GM19463 (cell line): Measurements from ENCODE around the gene SPATA31C1.
"Not testable (repeated sequence)": the region's sequence is repeated elsewhere in the genome, so short reads cannot be mapped to it uniquely, and the experiment has no call there.

Experiments used
- ATAC-seq: cut with Tn5 transposase; IDR thresholded peaks from one replicate; pipeline ENCODE4 v1.9.1; 2021; ENCODE audit warnings: mild to moderate bottlenecking, moderate library complexity; ENCODE audit not compliant: unreplicated experiment

The SPATA31C1 gene

GRCh38 chr9:87917662-87918061, at the start of gene SPATA31C1:
TSS of gene SPATA31C1 (plus strand) at chr9:87917962.
- not testable (repeated sequence) for ATAC-seq

GRCh38 chr9:87868175-87868574, 49.6 kb upstream of the SPATA31C1 start:
- no peak for ATAC-seq

- no peak for ATAC-seq
These were observed 49.1 kb upstream of the SPATA31C1 start for GRCh38 chr9:87868635-87869034.

GRCh38 chr9:87869082-87869481, 48.7 kb upstream of the SPATA31C1 start:
- no peak for ATAC-seq

GRCh38 chr9:87871425-87872078, 46.2 kb upstream of the SPATA31C1 start:
- ATAC-seq, result no peak

GRCh38 chr9:87872079-87872624, 45.6 kb upstream of the SPATA31C1 start:
- ATAC-seq, result no peak

GRCh38 chr9:87873607-87874303, 44.0 kb upstream of the SPATA31C1 start:
- no peak for ATAC-seq

GRCh38 chr9:87874304-87874623, 43.5 kb upstream of the SPATA31C1 start:
- no peak for ATAC-seq

GRCh38 chr9:87875060-87875459, 42.7 kb upstream of the SPATA31C1 start:
- no peak for ATAC-seq

- ATAC-seq, result no peak
These were observed 41.8 kb upstream of the SPATA31C1 start for GRCh38 chr9:87875831-87876545.

GRCh38 chr9:87876708-87877107, 41.1 kb upstream of the SPATA31C1 start:
- no peak for ATAC-seq

GRCh38 chr9:87878989-87879511, 38.7 kb upstream of the SPATA31C1 start:
- no peak for ATAC-seq

- no peak for ATAC-seq
These were observed 37.6 kb upstream of the SPATA31C1 start for GRCh38 chr9:87880116-87880515.

- ATAC-seq, result no peak
These were observed 37.1 kb upstream of the SPATA31C1 start for GRCh38 chr9:87880683-87881082.

- ATAC-seq, result no peak
These were observed 35.1 kb upstream of the SPATA31C1 start, which contains the start of gene SPATA31E1 for GRCh38 chr9:87882627-87883026. TSS of gene SPATA31E1 (plus strand) at chr9:87882877. CDS start at chr9:87882892, 15 bp downstream.

- ATAC-seq, result no peak
These were observed 34.5 kb upstream of the SPATA31C1 start for GRCh38 chr9:87883274-87883673.

- no peak for ATAC-seq
These were observed 33.8 kb upstream of the SPATA31C1 start for GRCh38 chr9:87883990-87884389.

GRCh38 chr9:87884578-87885459, 32.9 kb upstream of the SPATA31C1 start:
- no peak for ATAC-seq

- no peak for ATAC-seq
These were observed 32.1 kb upstream of the SPATA31C1 start for GRCh38 chr9:87885484-87886189.
